Measurements from ENCODE around the gene SLC41A1.

Gene SLC41A1

DNA sequence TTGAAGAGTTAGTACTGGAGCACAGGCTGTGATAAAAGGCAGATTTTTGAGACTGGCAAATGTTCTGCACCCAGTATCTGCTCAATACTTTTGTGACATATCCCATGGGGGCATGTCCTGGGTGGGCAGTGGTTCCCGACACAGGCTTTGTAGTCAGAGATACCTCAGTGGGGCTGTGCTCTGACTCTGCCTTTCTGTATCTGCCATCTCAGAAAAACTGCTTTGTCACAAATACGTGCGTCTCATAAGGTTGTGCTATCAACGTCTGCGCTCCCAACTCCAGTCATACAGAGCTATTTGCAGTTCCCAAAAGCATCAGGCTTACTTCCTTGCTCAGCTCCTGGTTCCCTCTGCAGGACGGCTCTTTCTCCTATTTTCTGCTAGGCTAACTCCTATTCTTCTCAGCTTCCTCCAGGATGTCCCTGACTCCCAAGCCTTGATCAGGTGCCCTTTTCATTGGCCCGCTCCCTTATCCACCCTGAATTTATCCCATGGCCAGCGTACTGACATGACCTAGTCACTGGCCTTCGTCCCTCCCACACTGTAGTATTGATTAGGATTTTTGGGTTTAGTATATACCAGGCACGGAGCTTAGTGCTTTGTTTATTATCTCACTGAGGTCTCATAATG is 25.6 kb downstream of the SLC41A1 start:
- no peak for DNase-seq (ENCODE audit: low read depth)

DNA sequence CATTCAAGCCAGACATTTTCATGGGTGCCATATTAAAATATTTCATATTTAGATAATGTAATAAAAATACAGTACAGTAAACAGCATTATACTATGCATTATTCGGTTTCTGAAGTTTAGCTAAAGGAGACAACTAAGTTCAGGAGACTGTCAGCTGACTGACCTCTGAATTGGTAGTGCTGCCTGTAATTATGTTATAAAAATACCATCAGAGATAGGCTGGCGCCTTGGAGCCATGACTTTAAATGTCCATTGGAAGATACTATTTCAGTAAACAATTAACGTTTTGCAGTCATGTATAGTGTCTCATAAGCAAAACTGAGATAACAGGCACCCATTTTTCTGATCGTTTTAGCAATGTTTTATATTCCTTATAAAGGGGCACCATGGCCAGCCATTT is 26.4 kb downstream of the SLC41A1 start:
- DNase-seq (ENCODE audit: low read depth) = no peak

DNA sequence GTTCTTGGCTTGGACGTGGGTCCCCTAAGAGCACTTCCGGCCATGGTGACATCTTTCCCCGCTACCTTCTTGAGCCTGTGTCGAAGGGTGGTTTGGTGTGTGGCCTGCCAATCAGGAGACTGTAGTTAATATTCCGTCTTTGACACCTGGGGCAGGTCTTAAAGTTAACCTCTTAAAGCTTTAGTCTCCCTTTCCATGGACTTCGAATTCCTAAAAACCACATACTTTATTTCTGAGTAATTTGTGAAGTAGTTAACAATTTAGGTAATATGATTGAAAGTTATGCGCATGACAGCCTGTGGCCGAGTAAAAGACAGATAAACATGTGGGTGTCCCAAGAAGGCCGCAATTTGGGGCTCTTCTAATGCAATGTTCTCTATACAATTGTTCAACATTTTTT is 27.6 kb downstream of the SLC41A1 start:
- no peak for DNase-seq (ENCODE audit: low read depth)

DNA sequence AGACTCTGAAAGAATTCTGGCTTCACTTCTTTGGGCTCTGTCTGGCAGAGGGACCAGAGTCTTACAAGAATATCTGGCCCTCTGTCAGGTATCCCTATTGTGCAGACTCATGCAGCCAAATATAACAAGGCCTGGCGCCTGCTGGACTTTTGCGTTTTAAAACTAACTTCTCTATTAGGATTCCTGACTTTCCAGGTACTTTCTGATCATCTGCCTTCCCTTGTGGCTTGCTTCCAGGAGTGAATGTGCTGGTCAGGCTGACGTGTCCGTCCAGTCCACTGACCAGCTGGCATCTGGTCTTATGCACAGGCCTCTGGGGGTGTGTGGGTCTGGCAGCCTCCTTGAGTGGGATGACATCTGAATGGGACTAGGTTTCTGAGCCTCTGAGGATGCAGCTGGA is 29.1 kb downstream of the SLC41A1 start:
- no peak for DNase-seq (ENCODE audit: low read depth)

DNA sequence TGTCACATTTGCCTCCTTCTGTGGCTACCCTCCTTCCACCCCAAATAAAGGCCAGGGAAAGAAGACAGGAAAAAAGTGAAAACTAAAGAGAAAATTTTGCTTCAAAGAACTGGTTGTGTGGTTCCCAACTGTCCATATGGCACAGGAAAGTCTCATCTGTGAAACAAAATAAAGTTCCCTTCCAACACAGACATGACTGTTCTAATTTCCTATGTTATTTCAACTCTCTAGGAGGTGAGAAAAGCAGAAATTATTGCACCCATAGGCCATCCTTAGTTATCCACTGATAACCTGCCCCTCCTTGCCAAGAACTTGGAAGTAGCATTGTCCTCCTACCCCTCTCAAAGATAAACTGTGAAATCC is 29.6 kb downstream of the SLC41A1 start:
- no peak for DNase-seq (ENCODE audit: low read depth)

DNA sequence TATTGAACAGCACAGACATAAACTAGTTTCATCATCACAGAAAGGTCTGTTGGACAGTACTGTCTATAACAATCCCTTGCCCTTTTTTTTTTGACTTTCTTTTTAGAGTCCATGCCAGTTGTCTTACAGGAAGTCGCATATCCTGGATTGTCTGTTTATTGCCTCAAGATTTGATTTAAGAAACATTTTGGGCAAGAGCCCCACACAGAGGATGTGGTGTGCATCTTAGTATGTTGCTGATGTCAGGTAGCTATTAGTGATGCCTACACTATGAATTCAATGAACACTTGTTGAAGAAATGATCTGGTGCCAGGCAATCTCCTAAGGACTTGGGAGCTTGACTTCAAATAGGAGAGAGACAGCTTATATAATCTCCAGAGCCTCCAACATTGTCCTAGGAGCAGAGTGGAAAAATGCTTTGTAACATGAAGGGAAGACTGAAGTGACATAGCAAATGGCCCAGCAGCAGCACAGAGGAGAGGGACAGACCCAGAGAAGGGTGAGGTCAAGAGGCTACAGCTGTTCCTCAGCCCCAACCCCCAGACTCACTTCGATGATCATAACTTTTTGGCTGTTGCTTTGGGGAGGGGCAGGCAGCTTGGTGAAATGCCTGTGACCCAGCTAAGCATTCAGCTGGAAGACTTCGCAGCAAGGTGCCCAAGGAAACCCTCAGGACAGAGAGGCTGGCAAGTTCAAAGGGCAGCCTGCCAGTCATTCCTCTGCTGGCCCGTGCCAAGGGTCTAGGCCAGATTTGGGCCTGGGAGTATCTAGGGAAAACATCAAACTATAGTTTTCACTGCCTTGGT is 30.2 kb downstream of the SLC41A1 start:
- DNase-seq (ENCODE audit: low read depth) = no peak

DNA sequence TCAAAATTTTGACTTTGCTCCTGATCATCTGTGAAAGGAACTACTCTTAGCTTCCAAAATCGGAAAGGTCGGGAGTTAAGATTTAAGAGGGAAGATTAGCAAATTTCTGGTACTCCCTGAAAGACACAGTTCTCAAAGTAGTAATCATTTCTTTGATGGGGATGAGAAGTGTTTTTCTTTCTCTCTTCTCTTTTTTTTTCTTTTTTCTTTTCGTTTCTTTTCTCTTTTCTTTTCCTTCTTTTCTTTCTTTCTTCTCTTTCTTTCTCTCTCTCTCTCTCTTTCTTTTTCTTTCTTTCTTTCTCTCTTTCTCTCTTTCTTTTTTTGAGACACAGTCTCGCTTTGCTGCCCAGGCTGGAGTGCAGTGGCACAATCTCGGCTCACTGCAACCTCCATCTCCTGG is 32.7 kb downstream of the SLC41A1 start:
- DNase-seq (ENCODE audit: low read depth) = no peak

DNA sequence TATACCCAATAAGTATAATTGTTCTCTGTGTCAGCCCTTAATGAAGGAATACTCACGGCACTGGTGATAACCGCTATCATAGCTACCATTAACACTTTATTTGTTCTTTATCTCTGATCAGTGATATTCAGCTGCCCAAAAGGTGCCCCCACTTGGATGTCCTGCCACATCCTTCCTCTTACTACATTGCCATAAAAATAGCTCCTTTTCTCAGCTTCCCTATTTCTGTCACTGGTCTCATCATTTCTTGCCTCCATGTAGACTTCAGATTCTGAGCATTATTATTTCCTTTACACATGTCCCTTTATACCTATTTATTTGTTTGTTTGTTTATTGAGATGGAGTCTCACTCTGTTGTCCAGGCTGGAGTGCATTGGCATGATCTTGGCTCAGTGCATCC is 35.0 kb downstream of the SLC41A1 start:
- no peak for DNase-seq (ENCODE audit: low read depth)

DNA sequence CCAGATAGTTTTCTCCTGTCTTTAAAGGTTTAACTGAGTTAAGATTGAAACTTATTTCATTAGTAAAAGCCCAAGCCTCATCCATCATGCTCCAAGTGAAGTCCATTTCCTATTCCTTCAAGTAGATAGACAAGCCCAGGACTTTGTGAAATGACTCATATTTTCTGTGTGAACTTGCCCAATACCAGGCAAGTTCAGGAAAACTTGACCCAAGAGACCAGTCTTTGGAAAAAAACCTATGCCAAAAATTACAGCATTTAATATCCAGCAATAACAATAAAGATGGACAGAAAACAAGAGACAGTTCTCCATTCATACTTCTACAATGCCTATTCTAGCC is 37.3 kb downstream of the SLC41A1 start:
- no peak for DNase-seq (ENCODE audit: low read depth)

DNA sequence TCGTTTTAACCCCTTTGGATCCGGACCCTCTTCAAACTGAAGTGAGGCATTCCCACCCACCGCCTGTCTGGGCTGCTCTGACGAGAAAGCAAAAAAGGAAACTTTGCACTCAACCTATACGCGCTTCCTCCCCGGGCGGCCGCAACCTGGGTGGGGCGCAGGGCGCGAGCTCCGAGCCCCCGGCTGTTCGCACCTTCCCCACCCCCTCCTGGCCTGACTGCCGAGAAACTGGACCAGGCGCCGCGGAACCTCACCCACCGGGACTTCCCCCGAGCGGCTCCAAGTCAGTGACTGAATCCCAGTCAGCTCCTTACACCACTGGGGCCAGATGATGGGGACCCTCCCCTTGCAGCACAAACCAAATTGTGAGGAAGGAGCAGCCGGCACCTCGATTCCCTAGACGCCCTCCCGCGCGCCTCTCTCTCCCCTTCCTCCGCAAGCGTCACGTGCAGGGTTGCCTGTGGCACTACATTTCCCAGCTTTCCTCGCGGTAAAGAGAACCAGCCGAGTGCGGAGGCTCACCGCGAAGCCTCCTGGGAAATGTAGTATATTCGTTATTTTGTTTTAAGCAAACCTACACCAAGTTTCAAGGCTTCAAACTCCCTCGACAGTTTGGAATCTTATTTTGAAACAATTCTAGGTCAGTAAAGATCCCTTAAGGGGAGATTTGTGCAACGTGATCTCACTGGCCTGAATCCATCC is 37.8 kb downstream of the SLC41A1 start, which contains the start of gene RAB29:
RAB29 (minus strand) TSS at position 468 of the 702 bp plus-strand sequence. CDS start 526 bp downstream, outside the sequence.
- DNase-seq (ENCODE audit: low read depth) = peak; percentile 71

DNA sequence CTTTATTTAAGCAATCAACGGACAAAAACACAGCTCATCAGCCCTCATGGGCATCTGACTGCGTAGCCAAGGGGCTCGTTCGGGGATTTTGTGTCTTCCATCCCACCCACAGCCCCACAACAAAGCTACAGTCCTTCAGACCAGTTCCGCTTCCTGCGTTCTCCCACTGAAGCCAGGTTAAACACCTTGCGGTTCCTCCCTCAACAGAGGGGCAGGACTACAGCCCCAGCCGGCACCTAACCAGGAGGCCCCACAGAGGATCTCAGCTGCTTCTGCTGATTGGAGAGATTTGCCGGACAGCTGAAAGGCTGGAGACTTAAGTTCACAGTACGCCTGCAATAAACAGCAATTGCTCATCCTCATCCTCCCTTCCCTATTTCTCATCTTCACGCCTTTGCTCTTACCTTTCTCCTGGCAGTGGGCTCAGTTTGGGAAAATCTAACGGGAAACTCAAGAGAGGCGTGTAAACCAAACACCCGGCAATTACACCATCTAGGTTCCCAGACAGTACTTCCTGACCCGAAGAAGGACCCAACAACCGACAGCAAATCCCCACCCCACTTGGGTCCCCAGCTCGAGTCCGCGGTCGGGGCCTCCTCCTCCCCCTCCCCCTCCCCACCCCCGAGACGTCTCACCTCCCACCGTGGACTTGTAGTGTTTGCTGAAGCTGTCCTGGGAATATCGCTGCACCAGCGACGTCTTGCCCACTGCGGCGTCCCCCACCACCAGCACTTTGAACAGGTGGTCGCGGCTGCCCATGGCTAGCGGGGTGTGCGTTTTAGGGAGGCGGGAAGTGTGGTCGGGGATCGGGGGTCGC is 38.6 kb downstream of the SLC41A1 start:
- DNase-seq (ENCODE audit: low read depth) = no peak

DNA sequence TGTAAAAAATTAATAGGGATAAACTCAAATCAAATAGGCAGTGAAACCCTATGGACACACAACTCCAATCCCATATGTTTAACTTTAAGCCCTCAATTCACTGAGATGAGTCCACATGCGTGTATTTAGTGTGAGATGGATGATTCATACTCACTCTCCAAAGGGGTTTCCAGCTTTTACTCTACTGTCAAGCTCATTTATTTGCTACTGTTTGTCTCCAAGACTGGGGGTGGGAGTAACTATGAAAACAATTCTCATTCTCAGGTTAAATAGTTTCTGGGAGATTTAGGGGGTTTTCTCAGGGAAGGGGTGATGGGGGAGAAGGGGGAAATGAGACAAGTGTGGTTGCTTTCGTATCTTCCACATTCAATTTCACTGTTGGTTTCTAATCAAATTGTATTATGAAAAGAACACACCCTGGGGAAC is 40.4 kb downstream of the SLC41A1 start:
- no peak for DNase-seq (ENCODE audit: low read depth)

DNA sequence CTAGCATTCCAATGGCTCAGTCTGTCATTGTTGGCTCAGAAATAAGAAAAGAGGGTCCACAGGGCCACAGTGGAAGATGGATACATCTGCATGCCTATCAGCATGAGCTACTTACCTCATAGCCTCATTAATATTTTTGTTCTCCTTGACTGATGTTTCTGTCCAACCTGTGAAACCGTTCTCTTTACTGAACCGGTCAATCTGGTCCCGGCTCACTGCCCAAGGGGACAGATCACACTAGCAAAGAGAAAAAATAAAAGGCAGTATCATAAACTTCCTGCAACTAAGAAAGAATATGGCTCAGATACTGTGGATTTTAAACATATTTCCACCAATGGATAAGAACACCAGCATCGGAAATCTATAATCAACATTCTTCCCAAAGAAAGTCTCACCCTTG is 42.4 kb downstream of the SLC41A1 start:
- no peak for DNase-seq (ENCODE audit: low read depth)

DNA sequence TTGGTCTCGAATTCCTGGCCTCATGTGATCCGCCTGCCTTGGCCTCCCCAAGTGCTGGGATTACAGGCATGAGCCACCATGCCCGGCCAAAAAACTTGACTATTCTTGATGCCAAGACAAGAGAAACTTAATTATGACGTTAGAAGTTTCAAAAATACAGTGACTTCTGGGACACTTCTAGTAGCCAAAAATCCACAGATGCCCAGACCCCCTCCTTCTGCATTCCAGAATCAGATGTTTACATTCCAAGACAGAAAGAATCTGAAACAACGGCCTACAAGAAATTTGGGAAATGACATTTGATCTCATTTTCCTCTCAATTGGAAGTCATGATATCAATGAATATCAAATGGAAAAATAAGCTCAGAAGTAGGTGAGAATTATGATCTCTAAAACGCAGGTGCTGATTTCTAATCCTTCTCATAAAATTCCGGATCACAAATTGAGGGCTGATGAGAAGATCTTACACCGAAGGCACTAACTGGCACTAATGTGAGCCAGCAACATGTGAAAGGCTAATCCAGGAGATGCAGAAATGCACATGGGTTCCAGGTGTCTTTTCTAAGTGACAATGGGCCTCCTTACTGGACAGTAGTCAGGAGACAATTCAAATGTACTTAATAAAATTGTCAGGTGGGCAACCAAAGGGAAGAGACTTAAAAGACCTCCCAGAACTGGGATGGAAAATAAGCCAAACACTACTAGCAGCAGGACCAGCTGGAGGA is 43.2 kb downstream of the SLC41A1 start:
- no peak for DNase-seq (ENCODE audit: low read depth)

DNA sequence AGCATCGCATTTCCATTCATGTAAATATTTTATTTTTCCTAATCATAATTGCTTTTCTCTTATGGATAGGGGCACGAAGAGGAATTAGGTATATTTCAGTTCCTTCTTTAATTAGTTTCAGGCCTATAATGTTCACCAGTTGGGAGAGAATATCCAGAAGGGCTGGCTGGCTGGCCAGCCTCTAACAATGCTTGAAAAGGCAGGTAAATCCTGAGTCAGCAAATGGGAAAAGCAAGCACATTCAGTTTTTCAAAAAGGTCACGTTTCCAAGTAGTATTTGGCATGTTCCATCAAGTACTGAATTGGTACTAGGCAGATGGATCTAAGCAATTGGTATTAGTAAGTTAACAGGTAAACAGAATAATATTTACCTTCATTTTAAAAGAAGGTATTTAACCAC is 45.8 kb downstream of the SLC41A1 start:
- DNase-seq (ENCODE audit: low read depth) = no peak

DNA sequence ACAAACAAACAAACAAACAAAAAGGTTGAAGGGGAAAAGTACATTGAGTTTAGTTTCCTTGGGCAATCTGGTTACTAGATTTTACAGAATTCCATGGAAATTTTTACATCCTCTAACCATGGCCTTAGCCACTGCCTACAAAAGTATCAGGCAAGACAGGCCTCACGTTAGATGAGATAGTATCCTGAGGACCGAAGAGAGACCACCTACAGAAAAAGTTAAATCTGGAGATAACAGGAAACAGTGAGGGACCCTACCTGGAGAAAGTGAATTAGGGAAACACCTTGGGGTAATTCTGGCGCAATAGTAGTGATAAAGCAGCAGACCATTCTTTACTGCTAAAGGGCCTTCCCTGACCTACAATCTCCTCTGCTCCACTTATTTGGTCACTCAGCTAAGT is 46.4 kb downstream of the SLC41A1 start:
- no peak for DNase-seq (ENCODE audit: low read depth)

DNA sequence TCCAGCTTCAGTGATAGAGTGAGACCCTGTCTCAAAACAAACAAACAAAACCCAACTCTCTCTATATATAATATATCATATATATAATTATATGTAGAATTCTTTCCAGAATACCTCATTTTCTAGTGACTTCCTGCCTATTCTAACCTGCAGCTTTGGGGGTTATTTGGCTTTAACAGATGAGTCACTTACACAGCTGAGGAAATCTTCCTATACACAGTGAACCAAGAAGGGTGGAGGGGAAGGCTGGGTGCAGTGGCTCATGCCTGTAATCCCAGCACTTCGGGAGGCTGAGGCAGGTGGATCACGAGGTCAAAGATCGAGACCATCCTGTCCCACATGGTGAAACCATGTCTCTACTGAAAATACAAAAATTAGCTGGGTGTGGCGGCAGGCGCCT is 47.0 kb downstream of the SLC41A1 start:
- no peak for DNase-seq (ENCODE audit: low read depth)

DNA sequence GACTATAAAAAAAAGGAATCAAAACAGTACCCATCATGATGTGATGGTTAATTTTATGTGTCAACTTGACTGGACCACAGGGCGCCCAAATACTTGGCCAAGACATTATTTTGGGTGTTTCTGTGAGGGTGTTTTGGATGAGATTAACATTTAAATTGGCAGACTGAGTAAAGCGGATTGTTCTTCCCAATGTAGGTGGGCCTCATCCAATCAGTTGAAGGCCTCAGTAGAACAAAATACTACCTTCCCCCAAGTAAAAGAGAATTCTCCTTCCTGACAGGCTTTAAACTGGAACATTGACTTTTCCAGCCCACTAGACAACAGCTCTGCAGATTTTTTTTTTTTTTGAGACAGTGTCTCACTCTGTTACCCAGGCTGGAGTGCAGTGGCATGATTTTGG is 48.4 kb downstream of the SLC41A1 start:
- no peak for DNase-seq (ENCODE audit: low read depth)

DNA sequence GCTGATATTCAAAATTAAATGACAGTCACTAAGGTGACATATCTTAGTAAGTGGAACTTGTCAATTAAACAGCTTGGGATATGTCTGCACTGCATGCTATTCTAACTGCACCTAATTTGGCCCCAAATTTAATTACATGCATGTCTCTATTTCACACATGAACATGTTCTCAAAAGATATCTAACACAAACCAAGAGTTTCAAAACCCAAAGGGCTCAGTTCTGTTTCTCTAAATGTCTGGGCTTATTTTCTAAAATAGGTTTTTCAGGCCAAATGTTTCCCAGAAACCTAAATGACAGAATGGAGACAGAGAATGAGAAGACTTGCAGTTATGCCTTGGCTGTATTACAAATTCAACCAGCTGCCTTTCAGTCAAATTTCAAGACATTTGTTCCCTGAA is 49.0 kb downstream of the SLC41A1 start:
- DNase-seq (ENCODE audit: low read depth) = no peak

DNA sequence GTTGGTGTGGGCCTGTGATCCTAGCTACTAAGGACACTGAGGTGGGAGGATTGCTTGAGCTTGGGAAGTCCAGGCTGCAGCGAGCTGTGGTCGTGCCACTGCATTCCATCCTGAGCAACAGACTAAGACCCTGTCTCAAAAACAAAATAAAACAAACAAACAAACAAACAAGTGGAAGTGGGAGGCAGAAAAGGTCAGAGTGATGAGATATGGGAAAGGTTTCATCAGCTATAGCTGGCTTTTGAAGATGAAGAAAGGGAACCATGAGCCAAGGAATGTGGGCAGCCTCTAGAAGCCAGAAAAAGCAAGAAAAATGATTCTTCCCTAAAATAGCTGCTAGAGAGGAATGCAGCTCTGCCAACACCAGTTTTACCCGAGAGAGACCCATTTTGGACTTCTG is 52.4 kb downstream of the SLC41A1 start:
- no peak for DNase-seq (ENCODE audit: low read depth)

DNA sequence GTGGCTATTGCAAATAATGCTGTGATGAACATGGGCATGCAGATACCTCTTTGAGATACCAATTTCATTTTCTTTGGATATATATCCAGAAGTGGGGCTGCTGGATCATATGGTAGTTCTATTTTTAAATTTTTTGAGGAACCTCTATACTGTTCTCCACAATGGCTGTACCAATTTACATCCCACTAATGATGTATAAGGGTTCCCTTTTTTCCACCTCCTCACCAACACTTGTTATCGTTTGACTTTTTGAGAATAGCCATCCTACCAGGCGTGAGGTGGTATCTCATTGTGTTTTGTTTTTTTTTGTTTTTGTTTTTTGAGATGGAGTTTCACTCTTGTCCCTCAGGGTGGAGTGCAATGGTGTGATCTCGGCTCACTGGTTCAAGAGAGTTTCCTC is 56.4 kb downstream of the SLC41A1 start:
- no peak for DNase-seq (ENCODE audit: low read depth)

DNA sequence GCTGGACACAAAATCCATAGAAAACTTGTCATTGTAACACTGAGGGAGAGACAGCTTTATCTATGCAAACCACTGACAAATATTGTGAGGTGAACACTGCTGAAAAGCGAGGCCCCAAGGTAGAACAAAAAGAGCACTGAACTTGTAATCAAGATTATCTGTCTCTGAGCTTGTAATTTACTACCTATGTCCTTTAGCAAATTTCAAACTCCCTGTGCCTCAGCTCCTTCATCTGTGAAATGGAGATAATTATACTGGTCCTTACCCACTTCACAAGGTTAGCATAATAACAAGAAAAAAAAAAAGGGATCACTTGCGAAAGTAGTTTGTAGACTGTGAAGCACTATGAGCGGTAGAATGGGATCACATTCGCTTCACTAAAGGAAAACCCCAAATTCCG is 58.1 kb downstream of the SLC41A1 start:
- DNase-seq (ENCODE audit: low read depth) = no peak
